AG08395 (cell line): ENCODE measurements around the gene RAMAC.
"Not testable (repeated sequence)": the region's sequence is repeated elsewhere in the genome, so short reads cannot be mapped to it uniquely, and the experiment has no call there.

Source experiments
- DNase-seq: peaks from one replicate; pipeline ENCODE4 v3.0.0; 2012; ENCODE audit warnings: mixed read lengths, low spot score

The RAMAC gene

GRCh38 chr15:83014205-83014653 is 28.2 kb downstream of the RAMAC start:
- no peak for DNase-seq

GRCh38 chr15:83015361-83015760 is 29.4 kb downstream of the RAMAC start:
- DNase-seq, result no peak

- no peak for DNase-seq
Observed at GRCh38 chr15:83016906-83017305, 30.9 kb downstream of the RAMAC start.

GRCh38 chr15:83018436-83018835 is 32.4 kb downstream of the RAMAC start:
- DNase-seq, result no peak

- DNase-seq, result no peak
Observed at GRCh38 chr15:83030021-83030420, 44.0 kb downstream of the RAMAC start.

- DNase-seq, result not testable (repeated sequence)
Observed at GRCh38 chr15:83031234-83031633, 45.2 kb downstream of the RAMAC start.

- no peak for DNase-seq
Observed at GRCh38 chr15:83036253-83036652, 50.2 kb downstream of the RAMAC start.

GRCh38 chr15:83039206-83039605 is 53.2 kb downstream of the RAMAC start:
- DNase-seq, result no peak
